HepG2 (cell line): Measurements from ENCODE around the gene TIPIN. TPM values are rescaled to one million over a fixed set of nuclear protein-coding genes. Genes with fewer than 3 reads are reported as not detected.

Source experiments
- ATF1 ChIP-seq: IDR thresholded peaks from 2 replicates; pipeline ENCODE4 v1.6.1; 2016; ENCODE audit warnings: mild to moderate bottlenecking, control low read depth
- ATF7-NPFF ChIP-seq: sonication (generic); formaldehyde crosslinking; IDR thresholded peaks from 2 replicates; pipeline ENCODE4 v1.8.1; 2023; ENCODE audit warnings: mild to moderate bottlenecking, low read depth, missing genetic modification reagents, moderate library complexity
- CEBPB ChIP-seq: IDR thresholded peaks from 2 replicates; pipeline ENCODE4 v1.6.1; 2011; ENCODE audit warnings: low read depth, low read length, improper control_type of control experiment, borderline replicate concordance
- FOXP1 ChIP-seq, 2 experiments: fragments of 450-650 bp in 1 of 2; IDR thresholded peaks; 2 replicates each; pipeline ENCODE4 v1.6.1; 2017 to 2018; ENCODE audit warnings: antibody characterized with exemption in 1 of 2
- GZF1 ChIP-seq: sonication (generic); formaldehyde crosslinking; IDR thresholded peaks from 2 replicates; pipeline ENCODE4 v1.5.1; 2020; ENCODE audit warnings: mild to moderate bottlenecking, missing genetic modification reagents
- KDM1A ChIP-seq: IDR thresholded peaks from 2 replicates; pipeline ENCODE4 v1.6.1; 2016; ENCODE audit warnings: missing compliant biosample characterization
- KLF9 ChIP-seq: IDR thresholded peaks from 2 replicates; pipeline ENCODE4 v1.6.1; 2016; ENCODE audit warnings: low read depth
- MAZ ChIP-seq, 2 experiments: sonication (generic) in 1 of 2; formaldehyde crosslinking in 1 of 2; IDR thresholded peaks; 2 replicates each; pipeline versions ENCODE4 v1.5.0 to v1.6.1; 2012 to 2020; ENCODE audit warnings: low read depth in 2 of 2, mild to moderate bottlenecking in 2 of 2, borderline replicate concordance in 1 of 2, improper control_type of control experiment in 1 of 2, low read length in 1 of 2, missing genetic modification reagents in 1 of 2, moderate library complexity in 1 of 2
- POLR2AphosphoS5 ChIP-seq: IDR thresholded peaks from 2 replicates; pipeline ENCODE4 v1.6.1; 2012; ENCODE audit warnings: low read depth, low read length
- RCOR2 ChIP-seq: IDR thresholded peaks from 2 replicates; pipeline ENCODE4 v1.6.1; 2016; ENCODE audit warnings: missing biosample characterization, missing genetic modification reagents
- TSC22D2 ChIP-seq: sonication (generic); formaldehyde crosslinking; IDR thresholded peaks from 2 replicates; pipeline ENCODE4 v1.5.1; 2020; ENCODE audit warnings: missing genetic modification reagents, mild to moderate bottlenecking, borderline replicate concordance
- ZNF331 ChIP-seq: sonication (generic); formaldehyde crosslinking; IDR thresholded peaks from 2 replicates; pipeline ENCODE4 v1.4.0; 2020; ENCODE audit warnings: missing genetic modification reagents
- polyA plus RNA-seq, 8 experiments: library from polyadenylated mRNA; depleted of rRNA in 3 of 8; stranded (reverse) in 7 of 8; unstranded in 1 of 8; fragments of >200 nt; fragmentation: Illumina TruSeq in 4 of 8; extraction: Trizol in 4 of 8; gene quantifications; 2 replicates each; pipeline versions ENCODE4 v1.2.1 to v1.2.3, GENCODE V29; 2011 to 2016; ENCODE audit warnings: low read depth in 4 of 8, missing spikeins in 1 of 8, mixed read lengths in 1 of 8; ENCODE audit not compliant: insufficient read depth in 1 of 8
- total RNA-seq, 5 experiments: library from RNA; depleted of rRNA; stranded (reverse); fragments of >200 nt; fragmentation: Illumina TruSeq; extraction: Trizol; gene quantifications; 2 replicates each; pipeline ENCODE4 v1.2.3, GENCODE V29; 2016; ENCODE audit warnings: low read depth in 1 of 5
- TF ChIP-seq, protein P1 (sequence below): sonication (generic); formaldehyde crosslinking; IDR thresholded peaks from 2 replicates; pipeline ENCODE4 v1.5.0; 2020; ENCODE audit warnings: mild to moderate bottlenecking, missing genetic modification reagents, moderate library complexity
- TF ChIP-seq, protein P2 (sequence below): sonication (generic); formaldehyde crosslinking; IDR thresholded peaks from 2 replicates; pipeline ENCODE4 v1.9.0; 2021; ENCODE audit warnings: missing genetic modification reagents, borderline replicate concordance
- TF ChIP-seq, protein P3 (sequence below): sonication (generic); formaldehyde crosslinking; IDR thresholded peaks from 2 replicates; pipeline ENCODE4 v1.4.0; 2020; ENCODE audit warnings: missing genetic modification reagents
- TF ChIP-seq, protein P4 (sequence below): sonication (generic); formaldehyde crosslinking; IDR thresholded peaks from 2 replicates; pipeline ENCODE4 v1.4.0; 2020; ENCODE audit warnings: low read depth, missing genetic modification reagents
- TF ChIP-seq, protein P5 (sequence below): sonication (generic); IDR thresholded peaks from 2 replicates; pipeline ENCODE4 v1.6.1; 2016; ENCODE audit warnings: low read depth, borderline replicate concordance

Gene TIPIN
- total and polyA plus RNA-seq, 2 of the 13 experiments (the other 11 are each of a cell fraction or from before 2014, with no cell fraction given), result 2.7 to 28.6 TPM

DNA sequence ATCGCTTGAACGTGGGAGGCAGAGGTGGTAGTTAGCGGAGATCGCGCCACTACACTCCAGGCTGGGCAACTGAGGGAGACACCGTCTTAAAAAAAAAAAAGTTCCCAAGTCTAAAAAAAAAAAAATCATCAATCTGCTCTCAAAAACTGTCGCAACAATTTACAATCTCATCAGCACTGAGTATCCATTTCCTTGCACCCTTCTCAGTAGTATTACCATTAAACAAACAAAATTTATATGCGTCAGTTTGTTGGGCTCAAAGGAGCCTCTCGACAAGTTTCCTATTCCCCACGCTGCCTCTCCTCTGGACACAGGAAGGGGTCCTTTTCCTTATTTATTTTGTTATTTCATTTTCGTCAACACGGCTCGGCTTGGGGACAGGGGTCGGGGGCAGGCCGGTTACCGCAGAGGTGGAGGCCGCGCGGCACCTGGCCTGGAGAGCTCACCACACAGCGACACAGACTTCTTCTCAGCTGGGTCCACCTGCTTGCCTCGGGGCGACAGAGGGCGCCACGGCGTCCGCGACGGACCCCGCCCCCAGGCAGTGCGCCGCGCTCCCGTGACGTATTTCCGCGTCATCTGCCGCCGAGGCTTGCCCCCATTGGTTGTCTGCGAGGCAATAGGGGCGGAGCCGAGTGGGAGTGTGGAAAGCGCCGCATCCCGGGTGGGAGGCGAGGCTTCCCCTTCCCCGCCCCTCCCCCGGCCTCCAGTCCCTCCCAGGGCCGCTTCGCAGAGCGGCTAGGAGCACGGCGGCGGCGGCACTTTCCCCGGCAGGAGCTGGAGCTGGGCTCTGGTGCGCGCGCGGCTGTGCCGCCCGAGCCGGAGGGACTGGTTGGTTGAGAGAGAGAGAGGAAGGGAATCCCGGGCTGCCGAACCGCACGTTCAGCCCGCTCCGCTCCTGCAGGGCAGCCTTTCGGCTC lies 30.0 kb upstream of the TIPIN start, which contains the start of gene MAP2K1 (continued):
- TF ChIP-seq, protein P1, sequence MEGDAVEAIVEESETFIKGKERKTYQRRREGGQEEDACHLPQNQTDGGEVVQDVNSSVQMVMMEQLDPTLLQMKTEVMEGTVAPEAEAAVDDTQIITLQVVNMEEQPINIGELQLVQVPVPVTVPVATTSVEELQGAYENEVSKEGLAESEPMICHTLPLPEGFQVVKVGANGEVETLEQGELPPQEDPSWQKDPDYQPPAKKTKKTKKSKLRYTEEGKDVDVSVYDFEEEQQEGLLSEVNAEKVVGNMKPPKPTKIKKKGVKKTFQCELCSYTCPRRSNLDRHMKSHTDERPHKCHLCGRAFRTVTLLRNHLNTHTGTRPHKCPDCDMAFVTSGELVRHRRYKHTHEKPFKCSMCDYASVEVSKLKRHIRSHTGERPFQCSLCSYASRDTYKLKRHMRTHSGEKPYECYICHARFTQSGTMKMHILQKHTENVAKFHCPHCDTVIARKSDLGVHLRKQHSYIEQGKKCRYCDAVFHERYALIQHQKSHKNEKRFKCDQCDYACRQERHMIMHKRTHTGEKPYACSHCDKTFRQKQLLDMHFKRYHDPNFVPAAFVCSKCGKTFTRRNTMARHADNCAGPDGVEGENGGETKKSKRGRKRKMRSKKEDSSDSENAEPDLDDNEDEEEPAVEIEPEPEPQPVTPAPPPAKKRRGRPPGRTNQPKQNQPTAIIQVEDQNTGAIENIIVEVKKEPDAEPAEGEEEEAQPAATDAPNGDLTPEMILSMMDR, result peak; percentile 98
- TF ChIP-seq, protein P2, sequence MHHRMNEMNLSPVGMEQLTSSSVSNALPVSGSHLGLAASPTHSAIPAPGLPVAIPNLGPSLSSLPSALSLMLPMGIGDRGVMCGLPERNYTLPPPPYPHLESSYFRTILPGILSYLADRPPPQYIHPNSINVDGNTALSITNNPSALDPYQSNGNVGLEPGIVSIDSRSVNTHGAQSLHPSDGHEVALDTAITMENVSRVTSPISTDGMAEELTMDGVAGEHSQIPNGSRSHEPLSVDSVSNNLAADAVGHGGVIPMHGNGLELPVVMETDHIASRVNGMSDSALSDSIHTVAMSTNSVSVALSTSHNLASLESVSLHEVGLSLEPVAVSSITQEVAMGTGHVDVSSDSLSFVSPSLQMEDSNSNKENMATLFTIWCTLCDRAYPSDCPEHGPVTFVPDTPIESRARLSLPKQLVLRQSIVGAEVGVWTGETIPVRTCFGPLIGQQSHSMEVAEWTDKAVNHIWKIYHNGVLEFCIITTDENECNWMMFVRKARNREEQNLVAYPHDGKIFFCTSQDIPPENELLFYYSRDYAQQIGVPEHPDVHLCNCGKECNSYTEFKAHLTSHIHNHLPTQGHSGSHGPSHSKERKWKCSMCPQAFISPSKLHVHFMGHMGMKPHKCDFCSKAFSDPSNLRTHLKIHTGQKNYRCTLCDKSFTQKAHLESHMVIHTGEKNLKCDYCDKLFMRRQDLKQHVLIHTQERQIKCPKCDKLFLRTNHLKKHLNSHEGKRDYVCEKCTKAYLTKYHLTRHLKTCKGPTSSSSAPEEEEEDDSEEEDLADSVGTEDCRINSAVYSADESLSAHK (CRISPR knock-in tag), result no peak
- TF ChIP-seq RCOR2 (no peak), GZF1 (CRISPR knock-in tag) (no peak), ATF1 (CRISPR knock-in tag) (peak; percentile 94), CEBPB (peak; percentile 35; the same call in 1 of the 2 replicates), KDM1A (CRISPR knock-in tag) (no peak), FOXP1 (IDR thresholded peaks at IDR 0.05) (no peak), FOXP1 (CRISPR knock-in tag; IDR thresholded peaks at IDR 0.05) (0 out of 2 replicates have a peak, but pooled peaks have one; percentile 25), POLR2AphosphoS5 (peak; percentile 85), ZNF331 (CRISPR knock-in tag) (peak; percentile 73), MAZ (IDR thresholded peaks at IDR 0.05; ENCODE audit: borderline replicate concordance, low read depth, low read length) (peak; percentile 35; the same call in 1 of the 2 replicates), MAZ (CRISPR knock-in tag; IDR thresholded peaks at IDR 0.05; ENCODE audit: low read depth) (peak; percentile 82), TSC22D2 (0 out of 2 replicates have a peak, but pooled peaks have one; percentile 66), KLF9 (CRISPR knock-in tag) (peak; percentile 86; the same call in 1 of the 2 replicates), ATF7-NPFF (CRISPR knock-in tag) (peak; percentile 54; the same call in 1 of the 2 replicates)
- TF ChIP-seq, protein P3, sequence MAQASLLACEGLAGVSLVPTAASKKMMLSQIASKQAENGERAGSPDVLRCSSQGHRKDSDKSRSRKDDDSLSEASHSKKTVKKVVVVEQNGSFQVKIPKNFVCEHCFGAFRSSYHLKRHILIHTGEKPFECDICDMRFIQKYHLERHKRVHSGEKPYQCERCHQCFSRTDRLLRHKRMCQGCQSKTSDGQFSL (CRISPR knock-in tag), result no peak
- TF ChIP-seq, protein P4, sequence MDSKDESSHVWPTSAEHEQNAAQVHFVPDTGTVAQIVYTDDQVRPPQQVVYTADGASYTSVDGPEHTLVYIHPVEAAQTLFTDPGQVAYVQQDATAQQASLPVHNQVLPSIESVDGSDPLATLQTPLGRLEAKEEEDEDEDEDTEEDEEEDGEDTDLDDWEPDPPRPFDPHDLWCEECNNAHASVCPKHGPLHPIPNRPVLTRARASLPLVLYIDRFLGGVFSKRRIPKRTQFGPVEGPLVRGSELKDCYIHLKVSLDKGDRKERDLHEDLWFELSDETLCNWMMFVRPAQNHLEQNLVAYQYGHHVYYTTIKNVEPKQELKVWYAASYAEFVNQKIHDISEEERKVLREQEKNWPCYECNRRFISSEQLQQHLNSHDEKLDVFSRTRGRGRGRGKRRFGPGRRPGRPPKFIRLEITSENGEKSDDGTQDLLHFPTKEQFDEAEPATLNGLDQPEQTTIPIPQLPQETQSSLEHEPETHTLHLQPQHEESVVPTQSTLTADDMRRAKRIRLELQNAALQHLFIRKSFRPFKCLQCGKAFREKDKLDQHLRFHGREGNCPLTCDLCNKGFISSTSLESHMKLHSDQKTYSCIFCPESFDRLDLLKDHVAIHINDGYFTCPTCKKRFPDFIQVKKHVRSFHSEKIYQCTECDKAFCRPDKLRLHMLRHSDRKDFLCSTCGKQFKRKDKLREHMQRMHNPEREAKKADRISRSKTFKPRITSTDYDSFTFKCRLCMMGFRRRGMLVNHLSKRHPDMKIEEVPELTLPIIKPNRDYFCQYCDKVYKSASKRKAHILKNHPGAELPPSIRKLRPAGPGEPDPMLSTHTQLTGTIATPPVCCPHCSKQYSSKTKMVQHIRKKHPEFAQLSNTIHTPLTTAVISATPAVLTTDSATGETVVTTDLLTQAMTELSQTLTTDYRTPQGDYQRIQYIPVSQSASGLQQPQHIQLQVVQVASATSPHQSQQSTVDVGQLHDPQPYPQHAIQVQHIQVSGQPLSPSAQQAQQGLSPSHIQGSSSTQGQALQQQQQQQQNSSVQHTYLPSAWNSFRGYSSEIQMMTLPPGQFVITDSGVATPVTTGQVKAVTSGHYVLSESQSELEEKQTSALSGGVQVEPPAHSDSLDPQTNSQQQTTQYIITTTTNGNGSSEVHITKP, result peak; percentile 87
- TF ChIP-seq, protein P5, sequence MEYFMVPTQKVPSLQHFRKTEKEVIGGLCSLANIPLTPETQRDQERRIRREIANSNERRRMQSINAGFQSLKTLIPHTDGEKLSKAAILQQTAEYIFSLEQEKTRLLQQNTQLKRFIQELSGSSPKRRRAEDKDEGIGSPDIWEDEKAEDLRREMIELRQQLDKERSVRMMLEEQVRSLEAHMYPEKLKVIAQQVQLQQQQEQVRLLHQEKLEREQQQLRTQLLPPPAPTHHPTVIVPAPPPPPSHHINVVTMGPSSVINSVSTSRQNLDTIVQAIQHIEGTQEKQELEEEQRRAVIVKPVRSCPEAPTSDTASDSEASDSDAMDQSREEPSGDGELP, result peak; percentile 95
